Lower leg skin (tissue), 3 donors: ENCODE data around the gene PLA2G2D.

Experiments used
- POLR2A ChIP-seq, 2 donors: fragments of 450-650 bp; IDR thresholded peaks; one replicate each; pipeline ENCODE4 v1.6.1; 2016 to 2017; ENCODE audit warnings: antibody characterized with exemption in 2 of 2, mild to moderate bottlenecking in 1 of 2, moderate library complexity in 1 of 2
- TF ChIP-seq, protein P1 (sequence below), 3 donors: fragments of 450-650 bp; IDR thresholded peaks; one replicate each; pipeline ENCODE4 v1.5.1; 2016; ENCODE audit warnings: antibody characterized with exemption in 3 of 3, mild to moderate bottlenecking in 3 of 3, moderate library complexity in 2 of 3

DNA sequence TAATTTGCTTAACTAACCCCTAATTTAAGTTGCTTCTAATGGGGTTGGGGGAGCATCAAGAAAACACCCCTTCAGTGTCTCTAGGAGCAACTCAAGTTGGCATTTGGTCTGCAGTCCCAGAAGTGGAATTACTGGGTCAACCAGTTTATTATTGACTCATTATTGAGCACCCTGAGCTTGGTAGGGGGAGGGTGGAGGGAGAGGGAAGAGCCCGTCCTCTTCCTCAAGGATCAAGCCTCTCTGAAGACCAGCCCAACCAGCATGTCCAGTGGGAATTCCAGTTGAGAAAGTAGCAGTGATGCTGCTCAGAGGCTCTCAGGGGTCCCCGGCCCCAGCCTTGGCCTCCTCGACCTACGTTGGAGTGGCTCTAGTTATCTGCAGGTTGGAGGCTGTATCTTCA, 17.7 kb upstream of the PLA2G2D start:
- no peak for TF ChIP-seq POLR2A (IDR thresholded peaks at IDR 0.05)
- TF ChIP-seq, protein P1, sequence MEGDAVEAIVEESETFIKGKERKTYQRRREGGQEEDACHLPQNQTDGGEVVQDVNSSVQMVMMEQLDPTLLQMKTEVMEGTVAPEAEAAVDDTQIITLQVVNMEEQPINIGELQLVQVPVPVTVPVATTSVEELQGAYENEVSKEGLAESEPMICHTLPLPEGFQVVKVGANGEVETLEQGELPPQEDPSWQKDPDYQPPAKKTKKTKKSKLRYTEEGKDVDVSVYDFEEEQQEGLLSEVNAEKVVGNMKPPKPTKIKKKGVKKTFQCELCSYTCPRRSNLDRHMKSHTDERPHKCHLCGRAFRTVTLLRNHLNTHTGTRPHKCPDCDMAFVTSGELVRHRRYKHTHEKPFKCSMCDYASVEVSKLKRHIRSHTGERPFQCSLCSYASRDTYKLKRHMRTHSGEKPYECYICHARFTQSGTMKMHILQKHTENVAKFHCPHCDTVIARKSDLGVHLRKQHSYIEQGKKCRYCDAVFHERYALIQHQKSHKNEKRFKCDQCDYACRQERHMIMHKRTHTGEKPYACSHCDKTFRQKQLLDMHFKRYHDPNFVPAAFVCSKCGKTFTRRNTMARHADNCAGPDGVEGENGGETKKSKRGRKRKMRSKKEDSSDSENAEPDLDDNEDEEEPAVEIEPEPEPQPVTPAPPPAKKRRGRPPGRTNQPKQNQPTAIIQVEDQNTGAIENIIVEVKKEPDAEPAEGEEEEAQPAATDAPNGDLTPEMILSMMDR (IDR thresholded peaks at IDR 0.05) = no peak
